Stimulated activated naive CD4-positive, alpha-beta T cell (primary cell): Measurements from ENCODE around the gene MKI67.
"Not testable (repeated sequence)": the region's sequence is repeated elsewhere in the genome, so short reads cannot be mapped to it uniquely, and the experiment has no call there.

ENCODE experiments used
- DNase-seq, 6 experiments: peaks; one replicate each; lab custom pipeline; 2025; lab: John Stamatoyannopoulos, UW

Gene MKI67

GRCh38 chr10:128125944-128126764 is at the start of gene MKI67:
MKI67 (minus strand) TSS chr10:128126423; CDS start chr10:128125667, 756 bp downstream.
- DNase-seq, result peak; percentile 85 to 91 (median 86)

DNA sequence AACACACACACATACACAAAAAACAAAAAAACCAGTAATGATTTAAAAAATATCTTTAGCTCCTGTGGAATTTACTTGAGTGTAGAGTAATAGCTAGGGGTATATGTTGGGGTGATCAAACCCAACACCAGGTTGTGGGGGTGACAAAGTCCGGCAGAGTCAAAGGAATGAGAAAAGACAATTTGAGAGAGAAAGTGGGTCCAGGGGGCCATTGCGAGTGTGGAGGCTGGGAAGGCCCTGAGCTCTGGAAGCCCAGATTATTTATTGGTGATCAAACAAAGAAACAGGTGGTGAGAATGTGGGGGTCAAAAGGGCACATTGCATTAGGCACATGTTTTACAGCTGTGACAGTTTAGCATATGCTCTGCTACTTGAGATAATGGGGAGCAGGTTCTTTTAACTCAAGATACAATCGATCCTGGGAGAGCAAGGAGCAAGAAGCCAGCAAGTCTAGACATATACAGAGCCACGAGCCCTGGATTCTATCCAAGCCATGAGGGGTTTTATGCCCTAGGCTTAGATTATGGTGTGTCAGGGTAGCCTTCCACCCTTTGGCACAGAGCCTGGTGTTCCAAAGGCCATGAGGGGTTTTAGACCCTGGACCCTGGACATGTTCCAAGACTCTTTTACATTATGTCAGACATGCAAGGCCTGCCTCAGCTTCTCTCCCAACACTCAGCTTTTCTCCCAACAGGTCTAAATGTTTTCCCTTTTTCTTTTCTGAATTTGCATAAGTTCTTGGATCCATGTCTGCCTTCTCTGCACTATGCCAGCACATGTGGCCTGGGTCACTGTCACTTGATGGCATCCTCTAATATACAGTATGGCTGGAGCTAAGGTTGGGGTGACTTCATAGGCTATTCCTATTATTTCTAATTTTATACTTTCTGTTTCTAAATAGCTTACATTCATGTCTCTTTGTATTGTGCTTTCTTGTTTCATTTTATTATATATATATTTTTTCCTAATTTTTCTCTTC is 48.6 kb upstream of the MKI67 start:
- DNase-seq, result no peak

GRCh38 chr10:128173386-128173785 is 47.2 kb upstream of the MKI67 start:
- no peak for DNase-seq

GRCh38 chr10:128172756-128173155 is 46.5 kb upstream of the MKI67 start:
- no peak for DNase-seq

- DNase-seq, result no peak
These were observed 43.7 kb upstream of the MKI67 start for GRCh38 chr10:128169811-128170379.

DNA sequence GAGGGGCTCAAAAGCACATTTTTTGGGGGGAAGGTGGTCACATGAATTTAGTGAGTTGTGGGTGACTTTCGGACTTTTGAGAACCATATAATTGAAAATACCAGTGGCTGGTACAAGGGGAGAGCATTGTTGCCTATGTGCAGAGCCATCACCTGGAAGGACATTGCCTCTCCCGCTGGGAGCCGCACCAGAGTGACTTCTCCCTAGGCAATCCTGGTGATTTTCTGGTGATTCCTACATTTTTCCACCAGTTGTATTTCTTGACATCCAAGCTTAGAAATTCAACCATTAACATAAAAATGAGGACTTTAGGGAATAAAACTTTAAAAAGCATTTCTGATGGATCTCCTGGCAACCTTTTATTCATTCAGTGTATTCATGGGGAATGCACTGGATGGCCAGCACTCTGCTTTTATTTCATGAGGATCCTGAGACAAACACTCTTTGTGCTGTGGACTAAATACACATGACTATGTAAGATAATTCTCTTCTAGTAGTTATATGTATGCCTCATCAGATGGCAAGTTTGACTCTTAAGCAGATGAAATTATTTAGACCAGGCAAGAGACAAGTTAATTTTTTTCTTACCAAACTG is 41.8 kb upstream of the MKI67 start:
- no peak for DNase-seq

DNA sequence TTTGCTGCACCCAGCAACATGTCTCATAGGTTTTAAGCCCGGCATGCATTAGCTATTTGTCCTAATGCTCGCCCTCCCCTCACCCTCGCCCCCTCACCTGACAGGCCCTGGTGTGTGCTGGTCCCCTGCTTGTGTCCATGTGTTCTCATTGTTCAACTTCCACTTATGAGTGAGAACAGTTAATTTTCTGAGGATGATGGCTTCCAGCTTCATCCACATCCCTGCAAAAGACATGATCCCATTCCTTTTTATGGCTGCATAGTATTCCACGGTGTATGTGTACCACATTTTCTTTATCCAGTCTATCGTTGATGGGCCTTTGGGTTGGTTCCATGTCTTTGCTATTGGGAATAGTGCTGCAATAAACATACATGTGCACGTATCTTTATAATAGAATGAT is 40.9 kb upstream of the MKI67 start:
- DNase-seq, result not testable (repeated sequence)

DNA sequence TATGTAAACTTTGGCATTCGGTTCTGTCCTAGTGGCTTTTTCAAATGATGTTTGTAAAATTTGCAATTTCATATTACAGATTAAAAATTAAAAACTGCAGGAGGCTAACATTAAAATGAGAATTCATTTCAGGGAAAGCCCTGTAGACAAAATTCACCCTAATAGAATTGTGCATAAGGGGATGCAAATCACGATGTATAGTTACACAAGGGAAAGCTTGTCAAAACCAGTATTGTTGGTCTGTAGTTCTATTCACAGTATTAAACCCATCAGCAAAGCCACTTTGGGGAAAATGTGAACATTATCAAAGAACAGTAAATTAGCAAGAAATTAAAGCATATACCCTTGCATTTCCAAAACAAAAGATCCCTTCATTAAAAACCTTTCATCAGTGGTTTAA is 39.9 kb upstream of the MKI67 start:
- no peak for DNase-seq

DNA sequence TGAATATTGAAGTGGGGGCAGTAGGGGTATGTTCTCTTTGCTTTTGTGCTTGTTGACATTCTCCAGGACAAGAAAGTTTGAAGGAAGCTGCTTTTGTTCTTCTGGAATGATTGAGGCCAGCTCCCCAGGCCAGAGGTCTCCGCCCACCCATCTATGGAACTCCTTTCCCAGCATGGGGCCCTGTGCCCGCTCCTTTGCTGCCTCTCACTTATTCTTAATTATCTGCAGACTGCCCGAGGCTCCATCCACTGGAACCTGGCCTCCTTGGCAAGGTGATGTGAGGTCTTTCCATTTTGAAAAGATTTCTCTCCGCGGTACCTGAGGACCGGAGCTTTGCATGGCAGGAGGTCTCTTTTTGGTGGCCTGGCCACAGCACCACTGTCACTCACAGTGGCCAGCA is 39.3 kb upstream of the MKI67 start:
- no peak for DNase-seq

DNA sequence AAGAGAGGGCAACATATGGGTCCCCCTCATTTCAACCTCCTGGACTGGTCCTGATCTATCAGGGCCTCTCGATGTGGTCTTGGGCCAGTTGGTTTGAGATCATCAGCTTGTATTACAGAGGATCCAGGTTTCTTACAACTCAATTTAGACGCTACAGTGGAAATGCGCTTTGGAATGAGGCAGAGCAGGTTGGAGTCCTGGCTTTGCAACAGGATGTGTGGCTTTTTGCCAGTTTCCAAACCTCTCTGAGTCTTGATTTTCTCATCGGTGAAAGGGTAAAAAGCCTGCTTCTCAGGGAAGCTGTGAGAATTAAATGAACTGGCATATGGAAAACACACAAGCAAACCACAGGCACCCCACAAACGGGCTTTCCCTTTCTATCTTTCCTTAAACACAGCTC is 37.5 kb upstream of the MKI67 start:
- no peak for DNase-seq

DNA sequence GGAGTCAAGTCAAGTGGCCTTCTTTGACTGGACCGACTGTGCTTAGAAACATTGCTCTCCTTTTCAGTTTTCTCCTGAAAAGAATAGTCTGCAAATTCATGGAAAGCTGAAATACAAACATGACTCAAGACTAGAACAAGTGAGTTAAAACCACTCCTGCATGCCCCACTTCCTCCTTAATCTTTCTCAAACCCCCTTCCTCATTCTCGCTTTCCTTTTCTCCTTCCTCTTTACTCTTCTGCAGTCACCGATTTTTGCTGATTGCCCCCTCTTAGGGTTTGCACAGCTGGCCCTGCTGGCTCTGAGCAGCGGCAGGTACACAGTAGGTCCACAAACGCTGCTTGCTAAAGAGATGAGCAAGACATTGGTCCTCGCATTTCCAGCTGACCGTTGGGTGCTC is 34.8 kb upstream of the MKI67 start:
- DNase-seq, result no peak

GRCh38 chr10:128160297-128160711 is 34.1 kb upstream of the MKI67 start:
- no peak for DNase-seq

DNA sequence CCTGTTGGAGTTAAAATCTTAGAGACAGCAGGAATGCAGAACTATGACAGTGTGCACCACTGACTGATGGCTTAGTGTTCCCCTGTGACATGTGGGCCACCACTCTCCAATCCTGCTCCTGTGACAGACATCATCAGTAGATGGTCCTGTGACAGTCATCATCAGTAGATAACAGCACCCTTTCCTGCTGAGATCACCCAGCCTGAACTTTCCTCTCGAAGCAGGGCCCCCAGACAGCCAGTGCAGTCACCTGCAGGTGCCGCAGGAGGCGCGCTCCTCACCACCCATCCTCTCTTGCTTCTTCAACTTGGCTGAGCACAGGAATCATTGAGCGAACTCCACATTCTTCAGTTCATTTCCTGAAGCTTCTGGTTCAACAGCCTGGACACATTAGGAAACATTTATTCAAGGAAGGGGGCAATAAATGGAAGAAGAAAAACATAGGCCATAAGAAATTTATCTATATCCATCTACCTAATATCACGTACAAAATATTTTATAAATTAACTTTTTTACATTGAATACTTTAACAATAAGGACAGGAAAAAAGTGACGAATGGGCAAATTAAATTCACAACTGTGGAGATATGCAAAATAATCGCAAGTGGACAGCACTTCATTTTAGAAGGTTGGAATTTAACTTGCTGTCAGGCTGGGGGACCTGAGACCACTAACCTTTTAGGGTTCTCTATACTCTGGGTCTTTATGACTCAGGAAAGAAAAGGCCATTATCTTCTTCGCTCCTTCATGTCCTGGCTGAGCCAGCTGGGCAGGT is 32.0 kb upstream of the MKI67 start:
- DNase-seq, result no peak

GRCh38 chr10:128156999-128157755 is 31.0 kb upstream of the MKI67 start:
- no peak for DNase-seq

DNA sequence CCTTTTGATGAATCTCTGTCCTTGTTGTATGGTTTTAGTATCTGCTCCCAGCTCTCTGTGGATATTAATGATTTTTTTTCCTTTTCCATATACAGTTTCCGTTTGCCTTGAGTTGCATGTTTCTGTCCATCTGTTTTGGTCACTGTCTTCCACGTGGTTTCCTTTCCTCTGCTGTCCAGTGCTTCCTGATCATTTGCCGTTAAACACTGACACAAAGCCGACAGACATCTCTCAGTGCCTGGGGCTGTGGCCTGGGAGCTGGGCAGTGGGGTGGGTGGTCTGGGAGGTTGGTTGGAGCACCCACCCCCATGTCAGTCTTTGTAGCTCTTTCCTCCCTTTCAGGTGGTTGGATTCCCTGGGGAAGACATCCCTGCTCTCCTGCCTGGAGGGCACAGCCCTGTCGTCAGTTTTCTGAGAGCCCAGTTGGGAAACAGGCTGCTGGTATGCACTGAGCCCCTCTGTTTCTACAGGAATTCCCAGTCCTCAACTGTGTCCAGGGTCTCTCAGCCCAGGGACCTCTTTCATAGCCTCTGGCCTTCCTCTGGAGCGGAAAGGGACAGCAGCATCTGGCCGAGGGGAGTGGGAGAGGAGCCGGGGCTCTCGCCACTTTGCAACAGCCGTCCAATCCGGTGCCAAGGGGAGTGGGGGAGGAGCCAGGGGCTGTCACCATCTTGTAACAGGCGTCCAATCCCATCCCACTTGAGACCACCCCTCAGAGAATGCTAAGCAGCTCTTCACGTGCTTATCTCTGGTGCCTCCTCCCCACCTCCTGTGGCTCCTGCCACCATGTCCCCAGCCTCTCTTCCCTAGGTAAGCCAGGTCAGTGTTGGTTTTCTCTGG is 26.7 kb upstream of the MKI67 start:
- DNase-seq, result no peak

GRCh38 chr10:128151031-128151430 is 24.8 kb upstream of the MKI67 start:
- no peak for DNase-seq

- no peak for DNase-seq
These were observed 24.3 kb upstream of the MKI67 start for GRCh38 chr10:128150561-128150960.

- DNase-seq, result peak; percentile 64 to 83 (median 72)
These were observed 23.8 kb upstream of the MKI67 start for GRCh38 chr10:128150045-128150493.

DNA sequence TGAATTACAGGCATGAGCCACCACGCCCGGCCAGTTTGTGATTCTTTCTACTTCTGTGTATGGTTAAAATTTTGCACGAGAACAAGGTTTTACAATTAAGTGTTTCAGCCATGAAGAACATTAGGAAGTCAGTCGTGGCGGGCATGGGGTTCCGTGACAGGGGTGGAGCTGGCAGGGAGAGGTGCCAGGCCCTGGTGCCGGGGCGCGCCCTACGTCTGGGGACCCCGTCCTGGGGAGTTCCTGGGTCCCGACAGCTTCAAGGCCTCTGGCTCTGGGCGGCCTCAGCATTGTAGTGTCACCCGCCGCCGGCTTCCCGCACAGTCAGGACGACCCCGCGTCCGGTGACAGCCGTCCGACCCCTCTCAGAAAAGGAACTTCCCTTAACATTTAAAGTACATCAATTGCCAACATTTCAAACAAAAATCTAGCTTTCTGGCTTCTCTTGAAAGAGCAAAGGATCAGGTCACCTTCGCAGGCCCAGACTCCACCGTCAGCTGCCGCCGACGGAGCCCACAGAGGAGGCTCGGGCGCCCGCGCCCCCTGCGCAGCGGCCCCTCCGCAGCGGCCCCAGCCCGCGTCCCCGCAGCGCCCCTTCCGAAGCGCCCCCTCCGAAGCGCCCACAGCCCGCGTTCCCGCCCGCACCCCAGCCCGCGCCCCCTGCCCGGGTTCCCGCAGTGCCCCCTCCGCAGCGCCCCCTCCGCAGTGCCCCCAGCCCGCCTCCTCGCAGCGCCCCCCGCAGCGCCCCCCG is 23.2 kb upstream of the MKI67 start:
- DNase-seq, result no peak
